ENCODE measurements around the gene CENPP. TPM values are rescaled to one million over a fixed set of nuclear protein-coding genes. Genes with fewer than 3 reads are reported as not detected.

CENPP gene
- polyA plus RNA-seq, 2 of the 4 experiments (the other 2 are of a cell fraction), result 7.2 to 13.4 TPM

DNA sequence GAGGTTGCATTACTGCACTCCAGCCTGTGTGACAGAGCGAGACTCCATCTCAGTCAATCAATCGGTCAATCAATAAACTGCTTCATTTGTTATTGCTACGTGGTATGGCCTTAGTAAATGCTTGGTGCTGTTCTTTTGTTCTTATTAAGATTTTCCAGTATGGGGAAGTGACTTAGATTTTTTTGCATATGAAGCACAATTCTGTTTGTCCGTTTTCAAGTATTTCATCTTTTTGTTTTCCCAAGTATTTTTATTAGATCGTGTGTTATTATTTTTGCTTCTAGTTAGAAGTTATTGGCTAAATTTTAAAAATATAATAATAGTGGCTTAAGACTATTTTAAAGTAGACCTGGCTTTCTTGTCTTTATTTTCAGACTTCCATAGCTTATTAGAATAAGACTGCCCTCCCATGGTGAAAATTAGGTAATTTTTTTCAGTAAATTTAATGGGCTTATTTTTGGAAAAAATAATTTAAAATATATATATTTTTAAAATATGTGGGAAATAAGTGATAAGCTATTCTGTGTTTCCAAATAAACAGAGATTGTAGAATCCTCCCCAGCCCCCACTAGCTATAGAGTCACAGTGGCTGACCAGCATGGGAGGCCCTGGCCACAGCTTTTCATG, 113.3 kb downstream of the CENPP start:
- no peak for FAIRE-seq
- POLR2A ChIA-PET, result no interaction called here
- H3K4me2 ChIP-seq, result no peak overlapping the region
- no peaks in the 10 kb centered on the region for H3K9me3 ChIP-seq
- no peak for ATAC-seq
- no peak overlapping the region for H3K27ac ChIP-seq
- 77% methylated on average over 5 of the region's 5 CpGs for WGBS (ENCODE audit: missing lambda C conversion rate)
- TF ChIP-seq FOXS1 (CRISPR knock-in tag; IDR thresholded peaks at IDR 0.05) (no peak), CHD2 (IDR thresholded peaks at IDR 0.05; ENCODE audit: low read length, partially characterized antibody) (no peak), SMC3 (IDR thresholded peaks at IDR 0.05) (peak; percentile 29; the same call in 1 of the 3 replicates), FOSB (CRISPR knock-in tag; IDR thresholded peaks at IDR 0.05) (no peak), MAFK (IDR thresholded peaks at IDR 0.05; ENCODE audit: partially characterized antibody) (peak; percentile 51), RFX5 (IDR thresholded peaks at IDR 0.05) (no peak), RAD21 (conservative IDR thresholded peaks at IDR 0.05 in 1 of 2, IDR thresholded peaks at IDR 0.05 in 1 of 2) (peak; percentile 28 to 48; a peak in 2 of 5 replicates)
- TF ChIP-seq, protein P1, sequence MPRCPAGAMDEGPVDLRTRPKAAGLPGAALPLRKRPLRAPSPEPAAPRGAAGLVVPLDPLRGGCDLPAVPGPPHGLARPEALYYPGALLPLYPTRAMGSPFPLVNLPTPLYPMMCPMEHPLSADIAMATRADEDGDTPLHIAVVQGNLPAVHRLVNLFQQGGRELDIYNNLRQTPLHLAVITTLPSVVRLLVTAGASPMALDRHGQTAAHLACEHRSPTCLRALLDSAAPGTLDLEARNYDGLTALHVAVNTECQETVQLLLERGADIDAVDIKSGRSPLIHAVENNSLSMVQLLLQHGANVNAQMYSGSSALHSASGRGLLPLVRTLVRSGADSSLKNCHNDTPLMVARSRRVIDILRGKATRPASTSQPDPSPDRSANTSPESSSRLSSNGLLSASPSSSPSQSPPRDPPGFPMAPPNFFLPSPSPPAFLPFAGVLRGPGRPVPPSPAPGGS (IDR thresholded peaks at IDR 0.05), result no peak
- TF ChIP-seq, protein P2, sequence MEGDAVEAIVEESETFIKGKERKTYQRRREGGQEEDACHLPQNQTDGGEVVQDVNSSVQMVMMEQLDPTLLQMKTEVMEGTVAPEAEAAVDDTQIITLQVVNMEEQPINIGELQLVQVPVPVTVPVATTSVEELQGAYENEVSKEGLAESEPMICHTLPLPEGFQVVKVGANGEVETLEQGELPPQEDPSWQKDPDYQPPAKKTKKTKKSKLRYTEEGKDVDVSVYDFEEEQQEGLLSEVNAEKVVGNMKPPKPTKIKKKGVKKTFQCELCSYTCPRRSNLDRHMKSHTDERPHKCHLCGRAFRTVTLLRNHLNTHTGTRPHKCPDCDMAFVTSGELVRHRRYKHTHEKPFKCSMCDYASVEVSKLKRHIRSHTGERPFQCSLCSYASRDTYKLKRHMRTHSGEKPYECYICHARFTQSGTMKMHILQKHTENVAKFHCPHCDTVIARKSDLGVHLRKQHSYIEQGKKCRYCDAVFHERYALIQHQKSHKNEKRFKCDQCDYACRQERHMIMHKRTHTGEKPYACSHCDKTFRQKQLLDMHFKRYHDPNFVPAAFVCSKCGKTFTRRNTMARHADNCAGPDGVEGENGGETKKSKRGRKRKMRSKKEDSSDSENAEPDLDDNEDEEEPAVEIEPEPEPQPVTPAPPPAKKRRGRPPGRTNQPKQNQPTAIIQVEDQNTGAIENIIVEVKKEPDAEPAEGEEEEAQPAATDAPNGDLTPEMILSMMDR (IDR thresholded peaks at IDR 0.05), result peak; percentile 43; the same call in 1 of the 3 replicates
- DNase-seq (ENCODE audit: low read depth in 1 of 2, low spot score in 1 of 2), result peak in 1 of 2 experiments; percentile 6
- CTCF ChIA-PET, result interaction anchor here (0.6 to 4.6 kb wide), 11 partner anchors 24 to 304 kb away, joined by 3 to 27 read pairs (median 4); partner anchors contain the start of gene CENPP
- no peak overlapping the region for H3K4me3 ChIP-seq
- no peaks in the 10 kb centered on the region for H3K4me1 ChIP-seq

- Histone ChIP-seq H3K27ac (no peak overlapping the region), H3K4me2 (no peak overlapping the region), H3K4me1 (no peaks in the 10 kb centered on the region), H3K9me3 (no peaks in the 10 kb centered on the region), H3K4me3 (no peak overlapping the region)
- FAIRE-seq (no peak), ATAC-seq (no peak), DNase-seq (ENCODE audit: low read depth in 1 of 2, low spot score in 1 of 2) (no peak)
- 69% methylated on average over 5 of the region's 5 CpGs for WGBS (ENCODE audit: missing lambda C conversion rate)
- POLR2A ChIA-PET, result no interaction called here
- TF ChIP-seq EHF (CRISPR knock-in tag; IDR thresholded peaks at IDR 0.05), result no peak
- TF ChIP-seq ZC3H11A (IDR thresholded peaks at IDR 0.05), result peak; percentile 98
- CTCF ChIA-PET, result interaction anchor here (0.6 to 4.6 kb wide), 11 partner anchors 22 to 305 kb away, joined by 3 to 27 read pairs (median 3); partner anchors contain the start of gene CENPP
These were observed 114.4 kb downstream of the CENPP start for GRCh38 chr9:92439921-92440750.

DNA sequence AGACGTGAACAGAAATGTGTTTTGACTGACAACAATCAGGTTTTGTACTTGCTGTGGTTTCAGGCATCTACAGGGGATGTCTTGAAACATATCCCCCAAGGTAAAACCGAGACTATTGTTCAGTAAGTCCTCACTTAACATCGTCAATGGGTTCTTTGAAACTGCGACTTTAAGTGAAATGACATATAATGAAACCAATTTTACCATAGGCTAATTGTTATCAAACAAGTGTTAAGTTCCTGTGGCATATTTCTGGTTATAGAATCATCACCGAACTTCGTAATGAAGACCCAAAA, 114.9 kb downstream of the CENPP start:
- no peak for TF ChIP-seq HOXB13 (CRISPR knock-in tag; IDR thresholded peaks at IDR 0.05; ENCODE audit: low read depth)
- no peak for TF ChIP-seq E2F6 (IDR thresholded peaks at IDR 0.05; ENCODE audit: borderline replicate concordance, low read depth)
- TF ChIP-seq BHLHE40 (IDR thresholded peaks at IDR 0.05; ENCODE audit: low read depth, low read length), result no peak
- TF ChIP-seq, protein P3, sequence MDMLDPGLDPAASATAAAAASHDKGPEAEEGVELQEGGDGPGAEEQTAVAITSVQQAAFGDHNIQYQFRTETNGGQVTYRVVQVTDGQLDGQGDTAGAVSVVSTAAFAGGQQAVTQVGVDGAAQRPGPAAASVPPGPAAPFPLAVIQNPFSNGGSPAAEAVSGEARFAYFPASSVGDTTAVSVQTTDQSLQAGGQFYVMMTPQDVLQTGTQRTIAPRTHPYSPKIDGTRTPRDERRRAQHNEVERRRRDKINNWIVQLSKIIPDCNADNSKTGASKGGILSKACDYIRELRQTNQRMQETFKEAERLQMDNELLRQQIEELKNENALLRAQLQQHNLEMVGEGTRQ (IDR thresholded peaks at IDR 0.05), result no peak
- no peak for TF ChIP-seq NPAS2 (CRISPR knock-in tag; IDR thresholded peaks at IDR 0.05; ENCODE audit: borderline replicate concordance)
- no peak for TF ChIP-seq ZSCAN20 (CRISPR knock-in tag; IDR thresholded peaks at IDR 0.05)
- TF ChIP-seq CHD2 (IDR thresholded peaks at IDR 0.05; ENCODE audit: low read length, partially characterized antibody), result no peak
- 81% methylated on average over 6 of the region's 6 CpGs for WGBS (ENCODE audit: missing lambda C conversion rate)
- Histone ChIP-seq H3K9me3 (no peaks in the 10 kb centered on the region), H3K27ac (no peak overlapping the region), H3K4me3 (no peak overlapping the region), H3K4me2 (no peak overlapping the region), H3K4me1 (no peaks in the 10 kb centered on the region)
- CTCF ChIA-PET, result interaction anchor here (0.6 to 2.6 kb wide), 6 partner anchors 22 to 304 kb away, joined by 3 to 7 read pairs (median 4); no protein-coding TSS in a partner anchor
- FAIRE-seq (peak; percentile 36), ATAC-seq (no peak), DNase-seq (ENCODE audit: low read depth in 1 of 2, low spot score in 1 of 2) (no peak)
- POLR2A ChIA-PET, result no interaction called here

Measured in A549 (cell line).